IMR-90 (cell line): ENCODE measurements around the gene HNRNPM.

Source experiments
- CEBPB ChIP-seq: IDR thresholded peaks from 2 replicates; pipeline ENCODE4 v1.6.1; 2012; ENCODE audit warnings: low read depth, low read length, improper control_type of control experiment
- MAFK ChIP-seq: IDR thresholded peaks from 2 replicates; pipeline ENCODE4 v1.6.1; 2012; ENCODE audit warnings: low read depth, low read length, improper control_type of control experiment
- MXI1 ChIP-seq: IDR thresholded peaks from 2 replicates; pipeline ENCODE4 v1.6.1; 2012; ENCODE audit warnings: low read depth, mild to moderate bottlenecking, low read length, moderate library complexity, borderline replicate concordance
- POLR2A ChIP-seq: IDR thresholded peaks from 2 replicates; pipeline ENCODE4 v1.6.1; 2012; ENCODE audit warnings: mild to moderate bottlenecking, low read depth, low read length
- TF ChIP-seq, protein P1 (sequence below): conservative IDR thresholded peaks from 2 replicates; pipeline ENCODE4 v1.5.1; 2012; ENCODE audit warnings: mild to moderate bottlenecking, low read depth, low read length, improper control_type of control experiment

DNA sequence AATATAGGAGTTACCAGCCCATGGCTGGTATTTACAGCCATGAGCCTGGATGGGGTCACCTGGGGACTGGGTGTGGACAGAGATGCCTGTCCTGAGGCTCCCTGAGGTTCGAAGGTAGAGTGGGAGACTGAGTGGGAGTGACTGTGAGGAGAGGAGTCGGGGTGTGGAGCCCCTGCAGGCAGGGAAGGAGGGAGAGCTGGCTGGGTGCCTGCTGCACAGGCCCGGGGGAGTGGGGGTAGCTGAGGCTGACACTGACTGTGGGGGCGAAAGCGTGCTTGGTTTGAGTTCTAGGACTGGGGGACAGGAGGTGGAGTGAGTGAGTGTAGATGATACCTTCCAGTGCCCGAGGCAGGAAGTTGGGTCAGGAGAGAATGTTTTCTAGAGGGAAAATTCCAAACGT, 47.5 kb upstream of the HNRNPM start:
- TF ChIP-seq, protein P1, sequence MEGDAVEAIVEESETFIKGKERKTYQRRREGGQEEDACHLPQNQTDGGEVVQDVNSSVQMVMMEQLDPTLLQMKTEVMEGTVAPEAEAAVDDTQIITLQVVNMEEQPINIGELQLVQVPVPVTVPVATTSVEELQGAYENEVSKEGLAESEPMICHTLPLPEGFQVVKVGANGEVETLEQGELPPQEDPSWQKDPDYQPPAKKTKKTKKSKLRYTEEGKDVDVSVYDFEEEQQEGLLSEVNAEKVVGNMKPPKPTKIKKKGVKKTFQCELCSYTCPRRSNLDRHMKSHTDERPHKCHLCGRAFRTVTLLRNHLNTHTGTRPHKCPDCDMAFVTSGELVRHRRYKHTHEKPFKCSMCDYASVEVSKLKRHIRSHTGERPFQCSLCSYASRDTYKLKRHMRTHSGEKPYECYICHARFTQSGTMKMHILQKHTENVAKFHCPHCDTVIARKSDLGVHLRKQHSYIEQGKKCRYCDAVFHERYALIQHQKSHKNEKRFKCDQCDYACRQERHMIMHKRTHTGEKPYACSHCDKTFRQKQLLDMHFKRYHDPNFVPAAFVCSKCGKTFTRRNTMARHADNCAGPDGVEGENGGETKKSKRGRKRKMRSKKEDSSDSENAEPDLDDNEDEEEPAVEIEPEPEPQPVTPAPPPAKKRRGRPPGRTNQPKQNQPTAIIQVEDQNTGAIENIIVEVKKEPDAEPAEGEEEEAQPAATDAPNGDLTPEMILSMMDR: no peak
- no peak for TF ChIP-seq CEBPB
- no peak for TF ChIP-seq MXI1
- TF ChIP-seq POLR2A: no peak
- TF ChIP-seq MAFK: no peak
